ENCODE results near the gene TNS3. TPM values are rescaled to one million over a fixed set of nuclear protein-coding genes. Genes with fewer than 3 reads are reported as not detected.

Gene TNS3
- total and polyA plus RNA-seq, 9 of the 15 experiments (the other 6 are each of a cell fraction or from before 2014, with no cell fraction given), result 0.20 TPM; not detected in 8

GRCh38 chr7:47301657-47302295, 280.1 kb downstream of the TNS3 start (continued):
- TF ChIP-seq ZKSCAN3 (CRISPR knock-in tag; IDR thresholded peaks at IDR 0.05) (no peak), E2F6 (IDR thresholded peaks at IDR 0.05; ENCODE audit: borderline replicate concordance in 1 of 2, extremely low read depth in 1 of 2, insufficient read depth in 1 of 2, insufficient read length in 1 of 2, low read depth in 1 of 2, low read length in 1 of 2, poor library complexity in 1 of 2, severe bottlenecking in 1 of 2) (no peak), MYBL2 (IDR thresholded peaks at IDR 0.05; ENCODE audit: low read depth) (no peak), MYBL2 (CRISPR knock-in tag; IDR thresholded peaks at IDR 0.05; ENCODE audit: borderline replicate concordance) (no peak), HNRNPL (IDR thresholded peaks at IDR 0.05; ENCODE audit: low read depth, low read length) (no peak), ZNF311 (CRISPR knock-in tag; IDR thresholded peaks at IDR 0.05) (no peak)

GRCh38 chr7:47301105-47301477, 280.8 kb downstream of the TNS3 start:
- Histone ChIP-seq H3K4me3 (no peak overlapping the region), H2AFZ (ENCODE audit: low read depth, low read length) (no peak overlapping the region), H3K9ac (ENCODE audit: insufficient read depth in 1 of 2, low read depth in 2 of 2, low read length in 2 of 2) (no peak overlapping the region), H3K4me2 (ENCODE audit: insufficient read depth, low read length) (no peak overlapping the region), H3K4me1 (replicated peaks in 1 of 2; ENCODE audit: control insufficient read depth in 2 of 2, insufficient read depth in 2 of 2, low read length in 2 of 2) (no peaks in the 10 kb centered on the region; a peak in 1 of 5 replicates), H3K27me3 (ENCODE audit: control insufficient read depth in 2 of 2, insufficient read depth in 2 of 2, low read length in 2 of 2) (peaks cover 25 to 60% of the 10 kb centered on the region in 2 experiments), H4K20me1 (replicated peaks; ENCODE audit: control insufficient read depth, insufficient read depth, low read length) (no peaks in the 10 kb centered on the region), H3K36me3 (ENCODE audit: control insufficient read depth, insufficient read depth, low read length) (no peaks in the 10 kb centered on the region), H3K79me2 (ENCODE audit: control insufficient read depth, insufficient read depth, low read length) (no peaks in the 10 kb centered on the region), H3K27ac (ENCODE audit: extremely low read depth, low read depth, low read length) (no peak overlapping the region), H3K9me3 (replicated peaks; ENCODE audit: control insufficient read depth, insufficient read depth, low read depth, low read length) (no peaks in the 10 kb centered on the region), H3K9me1 (ENCODE audit: control insufficient read depth, insufficient read depth, low read length) (no peaks in the 10 kb centered on the region)
- TF ChIP-seq ZFP36 (IDR thresholded peaks at IDR 0.05; ENCODE audit: low read depth, low read length, partially characterized antibody) (peak; percentile 37), SRSF7 (optimal IDR thresholded peaks at IDR 0.05; ENCODE audit: low read depth, low read length) (no peak), TCF3 (CRISPR knock-in tag; IDR thresholded peaks at IDR 0.05) (no peak), CTCF (IDR thresholded peaks at IDR 0.05 in 2 of 3, conservative IDR thresholded peaks at IDR 0.05 in 1 of 3; ENCODE audit: insufficient read depth in 2 of 3, low read depth in 1 of 3, low read length in 3 of 3) (0 out of 6 replicates have a peak, but pooled peaks of 1 of the 3 experiments have one; percentile 11), ZNF408 (CRISPR knock-in tag; IDR thresholded peaks at IDR 0.05; ENCODE audit: low read depth) (no peak), RAD21 (CRISPR knock-in tag; conservative IDR thresholded peaks at IDR 0.05 in 1 of 2, IDR thresholded peaks at IDR 0.05 in 1 of 2) (peak in 1 of 2 experiments; percentile 11; a peak in 1 of 4 replicates), SLC30A9 (CRISPR knock-in tag; IDR thresholded peaks at IDR 0.05) (no peak), SP2 (IDR thresholded peaks at IDR 0.05; ENCODE audit: extremely low read depth, low read depth, low read length, poor library complexity, severe bottlenecking) (no peak), SPI1 (IDR thresholded peaks at IDR 0.05; ENCODE audit: borderline replicate concordance, low read depth, low read length) (no peak)
- WGBS (ENCODE audit: insufficient coverage, low coverage, missing lambda C conversion rate), result 0% methylated on average over 6 of the region's 6 CpGs
- in situ Hi-C loops (cut with MboI), result no loop called here
- ATAC-seq (no peak), DNase-seq (ENCODE audit: extremely low read depth in 1 of 4, low spot score in 3 of 4) (no peak), FAIRE-seq (no peak)
- BruUV-seq (replicated peaks), result no TSS peak
- ChIA-PET CTCF (ENCODE audit: low intra/inter-chr PET ratio) (no interaction called here), POLR2A (no interaction called here)
- intact Hi-C loops (cut with micrococcal nuclease), result no loop called here
